ENCODE measurements around the gene ATG12. TPM values are rescaled to one million over a fixed set of nuclear protein-coding genes. Genes with fewer than 3 reads are reported as not detected.
"Not testable (repeated sequence)": the region's sequence is repeated elsewhere in the genome, so short reads cannot be mapped to it uniquely, and the experiment has no call there.

The ATG12 gene
- polyA plus RNA-seq, 1 donor from 2014 or later, result 141 TPM

GRCh38 chr5:115829913-115830312, 11.5 kb downstream of the ATG12 start:
- no peak overlapping the region for H3K9ac ChIP-seq (ENCODE audit: low read length)
- H3F3A ChIP-seq (ENCODE audit: insufficient read depth, low read length, poor library complexity, severe bottlenecking), result no peaks in the 10 kb centered on the region
- no peaks in the 10 kb centered on the region for H3K9me2 ChIP-seq (ENCODE audit: insufficient read depth, low read length)
- H3K27me3 ChIP-seq (ENCODE audit: insufficient read depth, low read depth, low read length), result no peaks in the 10 kb centered on the region
- H3K36me3 ChIP-seq (ENCODE audit: insufficient read depth, low read length), result peaks cover 6% of the 10 kb centered on the region
- no peak overlapping the region for H3K4me3 ChIP-seq (ENCODE audit: low read length)
- no peak overlapping the region for H3K27ac ChIP-seq (ENCODE audit: low read length)
- H3K79me2 ChIP-seq (replicated peaks; ENCODE audit: insufficient read depth, low read length), result no peaks in the 10 kb centered on the region
- H4K20me1 ChIP-seq (ENCODE audit: insufficient read depth), result no peaks in the 10 kb centered on the region
- TF ChIP-seq, protein P1, sequence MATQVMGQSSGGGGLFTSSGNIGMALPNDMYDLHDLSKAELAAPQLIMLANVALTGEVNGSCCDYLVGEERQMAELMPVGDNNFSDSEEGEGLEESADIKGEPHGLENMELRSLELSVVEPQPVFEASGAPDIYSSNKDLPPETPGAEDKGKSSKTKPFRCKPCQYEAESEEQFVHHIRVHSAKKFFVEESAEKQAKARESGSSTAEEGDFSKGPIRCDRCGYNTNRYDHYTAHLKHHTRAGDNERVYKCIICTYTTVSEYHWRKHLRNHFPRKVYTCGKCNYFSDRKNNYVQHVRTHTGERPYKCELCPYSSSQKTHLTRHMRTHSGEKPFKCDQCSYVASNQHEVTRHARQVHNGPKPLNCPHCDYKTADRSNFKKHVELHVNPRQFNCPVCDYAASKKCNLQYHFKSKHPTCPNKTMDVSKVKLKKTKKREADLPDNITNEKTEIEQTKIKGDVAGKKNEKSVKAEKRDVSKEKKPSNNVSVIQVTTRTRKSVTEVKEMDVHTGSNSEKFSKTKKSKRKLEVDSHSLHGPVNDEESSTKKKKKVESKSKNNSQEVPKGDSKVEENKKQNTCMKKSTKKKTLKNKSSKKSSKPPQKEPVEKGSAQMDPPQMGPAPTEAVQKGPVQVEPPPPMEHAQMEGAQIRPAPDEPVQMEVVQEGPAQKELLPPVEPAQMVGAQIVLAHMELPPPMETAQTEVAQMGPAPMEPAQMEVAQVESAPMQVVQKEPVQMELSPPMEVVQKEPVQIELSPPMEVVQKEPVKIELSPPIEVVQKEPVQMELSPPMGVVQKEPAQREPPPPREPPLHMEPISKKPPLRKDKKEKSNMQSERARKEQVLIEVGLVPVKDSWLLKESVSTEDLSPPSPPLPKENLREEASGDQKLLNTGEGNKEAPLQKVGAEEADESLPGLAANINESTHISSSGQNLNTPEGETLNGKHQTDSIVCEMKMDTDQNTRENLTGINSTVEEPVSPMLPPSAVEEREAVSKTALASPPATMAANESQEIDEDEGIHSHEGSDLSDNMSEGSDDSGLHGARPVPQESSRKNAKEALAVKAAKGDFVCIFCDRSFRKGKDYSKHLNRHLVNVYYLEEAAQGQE (IDR thresholded peaks at IDR 0.05; ENCODE audit: borderline replicate concordance), result no peak
- H2AFZ ChIP-seq (ENCODE audit: low read depth, low read length), result no peak overlapping the region
- H3K9me3 ChIP-seq (ENCODE audit: low read length), result no peaks in the 10 kb centered on the region
- no peak overlapping the region for H3K4me2 ChIP-seq (ENCODE audit: low read length)

- Histone ChIP-seq H4K20me1 (ENCODE audit: insufficient read depth) (no peaks in the 10 kb centered on the region), H3F3A (ENCODE audit: insufficient read depth, low read length, poor library complexity, severe bottlenecking) (peaks cover 2% of the 10 kb centered on the region), H3K79me2 (replicated peaks; ENCODE audit: insufficient read depth, low read length) (no peaks in the 10 kb centered on the region), H3K9me3 (ENCODE audit: low read length) (no peaks in the 10 kb centered on the region), H3K27me3 (ENCODE audit: insufficient read depth, low read depth, low read length) (no peaks in the 10 kb centered on the region), H3K27ac (ENCODE audit: low read length) (no peak overlapping the region), H3K4me3 (ENCODE audit: low read length) (no peak overlapping the region), H3K9me2 (ENCODE audit: insufficient read depth, low read length) (no peaks in the 10 kb centered on the region), H3K9ac (ENCODE audit: low read length) (no peak overlapping the region), H3K4me2 (ENCODE audit: low read length) (no peak overlapping the region), H2AFZ (ENCODE audit: low read depth, low read length) (no peak overlapping the region), H3K36me3 (ENCODE audit: insufficient read depth, low read length) (peaks cover 6% of the 10 kb centered on the region)
- no peak for TF ChIP-seq EZH2 (IDR thresholded peaks at IDR 0.05; ENCODE audit: borderline replicate concordance, insufficient read depth, low read length, poor library complexity, severe bottlenecking)
- TF ChIP-seq TAF1 (IDR thresholded peaks at IDR 0.05; ENCODE audit: low read depth), result no peak
- no peak for TF ChIP-seq MXI1 (conservative IDR thresholded peaks at IDR 0.05; ENCODE audit: poor library complexity, severe bottlenecking)
- no peak for TF ChIP-seq EP300 (conservative IDR thresholded peaks at IDR 0.05; ENCODE audit: poor library complexity, severe bottlenecking)
- TF ChIP-seq, protein P1 (IDR thresholded peaks at IDR 0.05; ENCODE audit: borderline replicate concordance), result no peak
- TF ChIP-seq POLR2AphosphoS5 (IDR thresholded peaks at IDR 0.05), result no peak
- no peak for TF ChIP-seq RAD21 (conservative IDR thresholded peaks at IDR 0.05)
- TF ChIP-seq, protein P2, sequence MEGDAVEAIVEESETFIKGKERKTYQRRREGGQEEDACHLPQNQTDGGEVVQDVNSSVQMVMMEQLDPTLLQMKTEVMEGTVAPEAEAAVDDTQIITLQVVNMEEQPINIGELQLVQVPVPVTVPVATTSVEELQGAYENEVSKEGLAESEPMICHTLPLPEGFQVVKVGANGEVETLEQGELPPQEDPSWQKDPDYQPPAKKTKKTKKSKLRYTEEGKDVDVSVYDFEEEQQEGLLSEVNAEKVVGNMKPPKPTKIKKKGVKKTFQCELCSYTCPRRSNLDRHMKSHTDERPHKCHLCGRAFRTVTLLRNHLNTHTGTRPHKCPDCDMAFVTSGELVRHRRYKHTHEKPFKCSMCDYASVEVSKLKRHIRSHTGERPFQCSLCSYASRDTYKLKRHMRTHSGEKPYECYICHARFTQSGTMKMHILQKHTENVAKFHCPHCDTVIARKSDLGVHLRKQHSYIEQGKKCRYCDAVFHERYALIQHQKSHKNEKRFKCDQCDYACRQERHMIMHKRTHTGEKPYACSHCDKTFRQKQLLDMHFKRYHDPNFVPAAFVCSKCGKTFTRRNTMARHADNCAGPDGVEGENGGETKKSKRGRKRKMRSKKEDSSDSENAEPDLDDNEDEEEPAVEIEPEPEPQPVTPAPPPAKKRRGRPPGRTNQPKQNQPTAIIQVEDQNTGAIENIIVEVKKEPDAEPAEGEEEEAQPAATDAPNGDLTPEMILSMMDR (IDR thresholded peaks at IDR 0.05; ENCODE audit: poor library complexity, severe bottlenecking), result no peak
- no peak for TF ChIP-seq SMC3 (conservative IDR thresholded peaks at IDR 0.05; ENCODE audit: poor library complexity)
These were observed 15.4 kb downstream of the ATG12 start for GRCh38 chr5:115825948-115826347.

GRCh38 chr5:115824983-115825382, 16.4 kb downstream of the ATG12 start:
- H3K4me3 ChIP-seq (ENCODE audit: low read length); H3F3A ChIP-seq (ENCODE audit: insufficient read depth, low read length, poor library complexity, severe bottlenecking); H3K27ac ChIP-seq (ENCODE audit: low read length); H3K9me3 ChIP-seq (ENCODE audit: low read length); H3K27me3 ChIP-seq (ENCODE audit: insufficient read depth, low read depth, low read length); H3K9ac ChIP-seq (ENCODE audit: low read length); H3K4me2 ChIP-seq (ENCODE audit: low read length); H3K9me2 ChIP-seq (ENCODE audit: insufficient read depth, low read length); H2AFZ ChIP-seq (ENCODE audit: low read depth, low read length); H3K36me3 ChIP-seq (ENCODE audit: insufficient read depth, low read length); H4K20me1 ChIP-seq (ENCODE audit: insufficient read depth); H3K79me2 ChIP-seq (replicated peaks; ENCODE audit: insufficient read depth, low read length): not testable (repeated sequence)

Measured in neural cell (in vitro differentiated cells).